ENCODE data around the gene SOCS1. TPM values are rescaled to one million over a fixed set of nuclear protein-coding genes. Genes with fewer than 3 reads are reported as not detected.
A peak's percentile ranks its signal among the peaks of the same experiment; 100 is the strongest.

SOCS1 gene
- total RNA-seq, 1 donor from 2014 or later: 1.6 TPM

DNA sequence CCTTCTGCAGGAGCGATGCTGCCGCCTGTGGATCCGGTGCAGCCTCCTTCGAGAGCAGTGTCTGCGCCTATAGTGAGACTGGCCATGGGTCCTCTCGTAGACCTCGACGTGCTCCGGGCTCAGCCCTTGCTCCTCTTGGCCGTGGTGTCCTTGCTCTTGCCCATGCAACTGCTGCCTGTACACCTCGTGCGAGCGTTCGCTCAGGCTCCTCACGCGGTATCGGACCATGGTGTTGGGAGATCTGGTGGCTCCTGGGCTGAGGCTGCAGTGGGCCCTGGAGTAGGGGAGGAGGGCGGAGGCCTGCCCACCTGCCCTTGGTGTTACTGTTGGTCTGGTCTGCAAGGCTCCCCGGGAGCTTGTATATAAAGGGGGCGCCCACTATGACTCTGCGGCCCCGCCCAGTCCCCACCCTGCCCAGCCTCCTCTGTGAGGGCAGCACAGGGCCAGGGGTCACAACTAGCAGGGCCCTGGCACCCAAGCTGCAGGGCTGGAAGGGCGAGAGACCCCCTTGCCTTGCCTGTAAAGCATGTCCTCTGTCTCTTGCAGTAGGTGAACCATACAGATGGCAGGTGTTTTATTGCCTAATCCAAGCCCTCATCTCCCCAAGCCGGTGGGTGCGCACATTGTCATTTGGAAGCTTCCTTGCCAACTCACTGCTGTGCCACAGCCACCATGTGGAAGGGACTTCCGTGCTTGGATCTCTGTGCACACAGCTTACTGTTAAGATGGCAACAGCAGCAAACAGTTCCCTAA lies 20.3 kb upstream of the SOCS1 start, which contains the start of gene PRM2:
PRM2 (minus strand) TSS at position 338 of the 753 bp plus-strand sequence; CDS start at position 228, 110 bp downstream.
- Histone ChIP-seq H2AFZ (replicated peaks) (no peak within 1 kb of the TSS), H3K4me3 (no peak within 1 kb of the TSS), H4K20me1 (ENCODE audit: low read depth) (no peaks in the 10 kb centered on the region), H3K9ac (no peak within 1 kb of the TSS), H3K27ac (no peak within 1 kb of the TSS), H3K4me1 (no peaks in the 10 kb centered on the region), H3K36me3 (no peaks in the 10 kb centered on the region), H3K27me3 (no peaks in the 10 kb centered on the region), H3K79me2 (ENCODE audit: low read depth) (no peaks in the 10 kb centered on the region), H3K9me3 (ENCODE audit: low read depth) (no peaks in the 10 kb centered on the region), H3K4me2 (no peak within 1 kb of the TSS), H3F3A (ENCODE audit: low read depth) (no peaks in the 10 kb centered on the region)
- no peak for DNase-seq (ENCODE audit: low spot score)
- peak within 1 kb of the TSS; percentile 89 for H3K27ac Mint-ChIP-seq
- TF ChIP-seq, protein P1, sequence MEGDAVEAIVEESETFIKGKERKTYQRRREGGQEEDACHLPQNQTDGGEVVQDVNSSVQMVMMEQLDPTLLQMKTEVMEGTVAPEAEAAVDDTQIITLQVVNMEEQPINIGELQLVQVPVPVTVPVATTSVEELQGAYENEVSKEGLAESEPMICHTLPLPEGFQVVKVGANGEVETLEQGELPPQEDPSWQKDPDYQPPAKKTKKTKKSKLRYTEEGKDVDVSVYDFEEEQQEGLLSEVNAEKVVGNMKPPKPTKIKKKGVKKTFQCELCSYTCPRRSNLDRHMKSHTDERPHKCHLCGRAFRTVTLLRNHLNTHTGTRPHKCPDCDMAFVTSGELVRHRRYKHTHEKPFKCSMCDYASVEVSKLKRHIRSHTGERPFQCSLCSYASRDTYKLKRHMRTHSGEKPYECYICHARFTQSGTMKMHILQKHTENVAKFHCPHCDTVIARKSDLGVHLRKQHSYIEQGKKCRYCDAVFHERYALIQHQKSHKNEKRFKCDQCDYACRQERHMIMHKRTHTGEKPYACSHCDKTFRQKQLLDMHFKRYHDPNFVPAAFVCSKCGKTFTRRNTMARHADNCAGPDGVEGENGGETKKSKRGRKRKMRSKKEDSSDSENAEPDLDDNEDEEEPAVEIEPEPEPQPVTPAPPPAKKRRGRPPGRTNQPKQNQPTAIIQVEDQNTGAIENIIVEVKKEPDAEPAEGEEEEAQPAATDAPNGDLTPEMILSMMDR (IDR thresholded peaks at IDR 0.05): no peak
- H3K4me1 Mint-ChIP-seq: peaks cover 24% of the 10 kb centered on the region
- no peaks in the 10 kb centered on the region for H3K36me3 Mint-ChIP-seq
- peaks cover 5% of the 10 kb centered on the region for H3K27me3 Mint-ChIP-seq (ENCODE audit: insufficient read depth, low read depth)
- H3K9me3 Mint-ChIP-seq: no peaks in the 10 kb centered on the region
- no peak within 1 kb of the TSS for H3K4me3 Mint-ChIP-seq

DNA sequence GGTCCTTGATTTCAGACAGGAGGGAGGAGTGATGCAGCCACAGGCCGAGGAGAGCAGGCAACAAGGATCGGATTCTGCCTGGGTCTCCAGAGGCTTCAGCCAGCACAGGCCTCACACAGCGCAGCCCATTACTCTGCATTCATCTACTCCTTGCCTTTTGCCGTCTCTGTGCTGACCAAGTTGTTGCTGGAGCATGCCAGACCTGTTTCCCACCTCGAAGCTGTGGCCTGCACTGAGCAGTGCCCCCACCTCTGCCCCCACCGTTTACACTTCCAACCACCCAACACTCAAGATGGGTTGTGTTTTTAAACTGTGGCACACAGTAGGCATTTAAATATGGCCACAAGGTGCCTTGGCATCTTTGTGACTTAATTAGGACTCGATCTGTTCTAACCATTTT lies 19.0 kb upstream of the SOCS1 start:
- H3K4me3 Mint-ChIP-seq: no peak overlapping the region
- no peaks in the 10 kb centered on the region for H3K27me3 ChIP-seq
- H3K27ac Mint-ChIP-seq: peak overlapping the region; percentile 89
- no peak overlapping the region for H3K4me2 ChIP-seq
- H3K36me3 Mint-ChIP-seq: no peaks in the 10 kb centered on the region
- H3K4me3 ChIP-seq: no peak overlapping the region
- H3K4me1 Mint-ChIP-seq: peaks cover 22% of the 10 kb centered on the region
- no peaks in the 10 kb centered on the region for H3K9me3 ChIP-seq (ENCODE audit: low read depth)
- no peak overlapping the region for H3K27ac ChIP-seq
- H3K9me3 Mint-ChIP-seq: no peaks in the 10 kb centered on the region
- no peaks in the 10 kb centered on the region for H3K79me2 ChIP-seq (ENCODE audit: low read depth)
- DNase-seq (ENCODE audit: low spot score): no peak
- no peaks in the 10 kb centered on the region for H3F3A ChIP-seq (ENCODE audit: low read depth)
- no peak for TF ChIP-seq EZH2phosphoT487 (IDR thresholded peaks at IDR 0.05)
- TF ChIP-seq EZH2 (IDR thresholded peaks at IDR 0.05): no peak
- TF ChIP-seq, protein P1 (IDR thresholded peaks at IDR 0.05): no peak
- H3K36me3 ChIP-seq: no peaks in the 10 kb centered on the region
- H3K9ac ChIP-seq: no peak overlapping the region
- H2AFZ ChIP-seq (replicated peaks): no peak overlapping the region
- peaks cover 5% of the 10 kb centered on the region for H3K27me3 Mint-ChIP-seq (ENCODE audit: insufficient read depth, low read depth)
- H4K20me1 ChIP-seq (ENCODE audit: low read depth): no peaks in the 10 kb centered on the region
- H3K4me1 ChIP-seq: no peaks in the 10 kb centered on the region

DNA sequence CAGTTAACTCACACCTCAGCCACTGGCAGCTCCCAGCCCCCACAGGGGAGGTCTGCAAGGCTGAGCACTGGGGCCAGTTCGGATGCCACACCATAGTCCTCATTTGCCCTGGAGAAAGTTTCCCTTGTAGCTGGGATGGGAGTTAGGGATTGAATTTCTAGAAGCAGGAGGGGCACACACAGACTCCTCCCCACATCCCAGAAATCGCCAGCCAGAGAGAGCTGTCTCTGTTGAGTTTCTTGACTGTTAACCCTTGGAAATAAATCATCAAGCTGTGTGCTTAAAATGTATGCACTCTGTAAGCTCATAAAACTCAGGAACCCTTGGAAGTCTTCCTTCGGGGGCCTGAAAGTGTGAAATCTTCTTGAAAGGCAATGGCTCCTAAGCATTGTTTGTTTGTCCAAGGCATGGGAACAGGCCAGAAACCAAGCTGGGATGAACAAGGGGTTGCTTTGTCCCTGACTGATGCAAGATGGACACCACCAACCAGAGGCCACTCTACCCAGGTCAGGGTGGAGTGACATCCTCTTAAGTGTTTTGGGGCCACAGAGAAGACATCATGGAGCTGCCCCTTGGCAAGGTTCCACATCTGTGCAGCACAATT lies 17.8 kb upstream of the SOCS1 start:
- H3K36me3 Mint-ChIP-seq: no peaks in the 10 kb centered on the region
- Histone ChIP-seq H3K9me3 (ENCODE audit: low read depth) (no peaks in the 10 kb centered on the region), H3K4me2 (no peak overlapping the region), H3K9ac (no peak overlapping the region), H3F3A (ENCODE audit: low read depth) (no peaks in the 10 kb centered on the region), H3K36me3 (no peaks in the 10 kb centered on the region), H3K4me3 (no peak overlapping the region), H4K20me1 (ENCODE audit: low read depth) (no peaks in the 10 kb centered on the region), H3K4me1 (no peaks in the 10 kb centered on the region), H3K27me3 (no peaks in the 10 kb centered on the region), H3K27ac (no peak overlapping the region), H3K79me2 (ENCODE audit: low read depth) (no peaks in the 10 kb centered on the region), H2AFZ (replicated peaks) (peak overlapping the region; percentile 33)
- peaks cover 22% of the 10 kb centered on the region for H3K4me1 Mint-ChIP-seq
- H3K27ac Mint-ChIP-seq: peak overlapping the region; percentile 97
- H3K4me3 Mint-ChIP-seq: peak overlapping the region; percentile 38
- H3K27me3 Mint-ChIP-seq (ENCODE audit: insufficient read depth, low read depth): peaks cover 7% of the 10 kb centered on the region
- no peak for TF ChIP-seq EZH2phosphoT487 (IDR thresholded peaks at IDR 0.05)
- TF ChIP-seq, protein P1 (IDR thresholded peaks at IDR 0.05): no peak
- no peak for TF ChIP-seq EZH2 (IDR thresholded peaks at IDR 0.05)
- DNase-seq (ENCODE audit: low spot score): no peak
- no peaks in the 10 kb centered on the region for H3K9me3 Mint-ChIP-seq

Measured in neural progenitor cell (in vitro differentiated cells).